NCI-H128 (cell line): ENCODE measurements around the gene CLIC3.
"Not testable (repeated sequence)": the region's sequence is repeated elsewhere in the genome, so short reads cannot be mapped to it uniquely, and the experiment has no call there.

Experiments used
- DNase-seq: peaks from one replicate; lab custom pipeline; 2025; ENCODE audit not compliant: unreplicated experiment; lab: John Stamatoyannopoulos, UW

Gene CLIC3

DNA sequence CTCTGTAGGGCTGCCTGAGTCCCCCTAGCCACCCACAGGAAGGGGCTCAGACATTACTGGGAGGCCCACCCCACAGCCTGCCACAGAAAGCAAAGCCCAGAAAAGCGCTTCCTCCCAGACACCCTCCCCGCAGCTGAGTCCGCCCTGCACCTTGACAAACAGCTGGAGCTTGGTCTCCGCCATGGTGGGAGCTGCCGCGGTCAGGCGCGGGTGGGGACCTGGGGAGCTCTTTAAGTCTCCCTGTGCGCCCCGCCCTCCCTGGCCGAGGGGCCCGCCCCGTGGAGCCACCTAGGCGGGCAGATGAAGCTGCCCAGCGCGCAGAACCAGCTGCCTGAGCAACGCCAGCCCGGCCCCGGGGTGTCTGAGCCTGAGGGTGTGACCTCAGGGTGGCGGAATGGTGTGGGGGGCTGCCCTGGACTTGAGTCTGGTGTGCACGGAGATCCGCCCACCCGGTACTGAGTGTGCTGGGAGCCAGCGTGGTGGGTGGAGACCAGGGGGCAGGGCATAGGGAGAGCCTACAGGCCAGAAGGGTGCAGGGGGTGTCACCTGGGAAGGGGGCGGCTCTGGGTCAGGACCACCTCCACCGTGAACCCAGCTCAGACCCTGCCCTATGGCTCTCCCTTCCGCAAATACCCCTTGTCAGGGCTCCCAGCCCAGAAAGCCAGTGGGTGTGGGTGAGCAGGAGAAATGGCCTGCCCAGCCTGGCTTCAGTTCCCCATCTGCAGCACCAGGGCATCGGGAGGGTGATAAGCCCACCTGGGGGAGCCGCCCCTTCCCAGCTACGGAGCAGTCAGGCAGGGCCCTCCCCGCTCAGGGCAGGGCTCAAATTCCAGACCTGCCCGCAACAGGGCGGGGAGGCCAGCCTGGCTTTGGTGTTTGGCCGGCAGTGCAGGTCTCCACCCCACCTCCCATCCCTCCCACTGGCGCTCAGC is at the start of gene CLIC3:
CLIC3 (minus strand) TSS at position 208 of the 932 bp plus-strand sequence; CDS start at position 183, 25 bp downstream.
- DNase-seq = no peak

- DNase-seq = no peak
Measured at GRCh38 chr9:137045294-137046087, 49.1 kb upstream of the CLIC3 start.

- peak; percentile 34 for DNase-seq
Measured at GRCh38 chr9:137044502-137045177, 48.3 kb upstream of the CLIC3 start.

DNA sequence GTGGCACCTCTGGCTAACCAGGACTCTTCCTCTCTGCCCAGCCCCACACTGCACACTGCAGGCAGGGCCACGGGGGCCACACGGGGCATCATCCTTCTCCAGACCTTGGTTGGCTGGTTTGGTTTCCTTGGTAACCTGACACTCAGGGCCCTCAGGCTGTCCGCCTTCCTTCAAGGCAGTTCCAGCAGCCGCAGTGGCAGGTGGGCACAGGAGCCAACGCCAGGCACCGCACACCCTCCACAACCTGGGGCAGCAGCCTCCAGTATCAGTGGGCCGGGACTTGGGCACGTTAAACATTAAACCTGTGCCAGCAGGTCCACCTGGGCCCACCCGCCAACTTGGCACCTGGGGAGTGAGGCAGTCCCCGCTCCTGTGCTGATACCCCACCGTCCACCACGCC is 47.7 kb upstream of the CLIC3 start:
- DNase-seq = no peak

- DNase-seq = no peak
Measured at GRCh38 chr9:137042751-137043727, 46.7 kb upstream of the CLIC3 start.

- DNase-seq = no peak
Measured at GRCh38 chr9:137041124-137041523, 44.8 kb upstream of the CLIC3 start.

DNA sequence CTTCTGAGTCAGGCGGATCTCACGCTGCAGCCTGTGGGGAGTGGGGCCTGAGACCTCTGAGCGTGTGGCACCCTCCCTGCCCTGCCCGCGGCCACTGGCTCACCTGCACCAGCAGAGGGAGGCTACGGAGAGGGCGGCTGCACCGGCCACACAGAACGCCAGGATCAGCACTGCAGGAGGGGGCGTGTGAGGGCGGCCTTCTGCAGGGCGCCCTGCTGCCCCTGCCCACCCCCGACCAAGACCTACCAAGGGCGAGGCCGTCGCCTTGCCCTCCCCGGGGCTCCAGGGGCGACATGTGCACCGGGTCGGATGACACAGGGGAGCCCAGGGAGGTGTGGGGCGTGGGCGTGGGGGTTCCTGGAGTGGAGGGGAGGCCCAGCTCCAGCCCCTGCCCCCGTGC is 44.2 kb upstream of the CLIC3 start:
- no peak for DNase-seq

- DNase-seq = no peak
Measured at GRCh38 chr9:137039611-137040366, 43.4 kb upstream of the CLIC3 start.

DNA sequence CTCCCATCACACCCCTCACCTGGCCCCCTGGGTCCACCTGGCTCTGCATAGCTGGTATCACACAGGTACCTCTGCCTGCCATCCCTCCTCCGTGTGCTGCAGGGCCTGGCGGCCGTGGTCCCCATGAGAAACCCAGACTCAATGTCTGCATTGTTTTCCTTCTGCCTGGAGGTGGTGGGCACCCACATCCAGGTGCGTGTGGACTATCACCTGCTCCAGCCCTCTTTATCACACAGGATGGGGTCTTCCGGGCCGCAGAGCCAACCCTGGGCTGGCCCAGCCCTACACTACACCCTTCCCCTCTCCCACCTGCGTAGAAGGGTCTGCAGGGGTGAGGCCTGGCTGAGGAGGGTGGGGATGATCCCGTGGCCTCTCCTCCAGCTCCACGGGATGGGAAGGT is 42.5 kb upstream of the CLIC3 start:
- no peak for DNase-seq

DNA sequence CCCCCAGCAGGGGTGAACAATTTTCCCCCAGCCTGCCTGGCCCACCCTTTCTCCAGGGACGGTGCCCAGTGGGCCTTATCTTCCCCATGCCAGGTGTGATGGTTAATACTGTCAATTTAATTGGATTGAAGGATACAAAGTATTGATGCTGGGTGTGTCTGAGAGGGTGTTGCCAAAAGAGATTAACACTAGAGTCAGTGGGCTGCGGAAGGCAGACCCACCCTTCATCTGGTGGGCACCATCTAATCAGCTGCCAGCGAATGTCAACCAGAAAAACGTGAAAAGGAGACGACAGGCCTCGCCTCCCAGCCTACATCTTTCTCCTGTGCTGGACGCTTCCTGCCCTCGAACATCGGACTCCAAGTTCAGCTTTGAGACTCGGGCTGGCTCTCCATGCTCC is 41.1 kb upstream of the CLIC3 start:
- DNase-seq = no peak

- DNase-seq = no peak
Measured at GRCh38 chr9:137037035-137037434, 40.7 kb upstream of the CLIC3 start.

DNA sequence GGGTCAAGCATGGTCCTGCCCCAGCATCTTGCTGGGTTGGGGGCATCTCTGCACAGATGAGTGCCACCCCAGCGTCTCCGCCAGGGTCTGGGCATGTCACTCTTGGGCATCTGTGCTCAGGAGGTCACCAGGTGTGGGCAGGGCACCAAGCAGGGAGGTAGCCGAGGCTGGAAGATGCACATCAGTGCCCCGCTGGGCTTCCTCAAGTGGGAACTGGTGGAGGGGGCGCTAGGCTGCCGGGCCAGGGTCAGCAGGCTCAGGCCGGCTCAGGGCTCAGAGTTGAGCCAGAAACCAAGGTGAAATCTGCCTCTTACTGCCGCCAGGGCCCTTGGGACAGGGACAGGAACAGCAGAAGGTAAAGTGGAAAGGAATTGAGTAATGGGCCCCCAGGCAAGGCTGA is 39.6 kb upstream of the CLIC3 start:
- DNase-seq = no peak

GRCh38 chr9:137035507-137035834 is 39.1 kb upstream of the CLIC3 start:
- DNase-seq = no peak

GRCh38 chr9:137034709-137035506 is 38.5 kb upstream of the CLIC3 start:
- peak; percentile 82 for DNase-seq

DNA sequence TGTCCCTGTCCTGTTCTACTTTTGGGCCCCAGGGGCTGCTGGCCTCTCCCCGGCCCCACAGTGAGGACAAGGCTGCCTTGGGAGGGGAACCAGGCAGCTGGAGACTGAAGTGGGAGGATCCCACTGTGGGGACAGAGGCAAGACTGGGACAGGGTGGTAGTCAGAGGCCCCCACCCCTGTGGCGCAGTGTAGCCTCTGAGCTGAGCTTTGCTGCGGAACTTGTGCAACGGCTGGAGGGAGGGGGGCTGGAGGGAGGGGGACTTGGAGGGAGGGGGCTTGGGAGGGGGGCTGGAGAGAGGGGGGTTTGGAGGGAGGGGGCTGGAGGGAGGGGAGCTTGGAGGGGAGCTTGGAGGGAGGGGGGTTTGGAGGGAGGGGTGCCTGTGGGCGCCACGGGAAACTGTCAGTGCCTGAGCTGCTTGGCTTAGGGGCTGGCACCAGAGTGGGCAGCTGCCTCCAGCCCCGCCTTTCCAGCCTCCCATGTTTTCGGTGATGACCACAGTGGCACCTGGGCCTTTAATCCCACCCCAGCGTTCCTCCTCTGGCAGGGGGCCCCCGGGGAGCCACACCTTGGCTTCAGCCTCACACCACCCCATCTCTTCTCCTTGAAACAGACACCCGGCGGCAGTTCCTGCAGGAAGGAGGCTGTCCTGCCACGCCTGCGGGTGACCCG is 37.8 kb upstream of the CLIC3 start:
- DNase-seq = no peak

- not testable (repeated sequence) for DNase-seq
Measured at GRCh38 chr9:137033481-137033880, 37.1 kb upstream of the CLIC3 start.

- DNase-seq = no peak
Measured at GRCh38 chr9:137032858-137033257, 36.5 kb upstream of the CLIC3 start.

GRCh38 chr9:137031904-137032640 is 35.7 kb upstream of the CLIC3 start, which contains the start of gene FUT7:
Gene FUT7, minus strand, starts transcription at chr9:137032088. Its CDS starts 97 bp downstream, at chr9:137031991.
- DNase-seq = no peak
